Mesodermal cell (in vitro differentiated cells): ENCODE data around the gene HOPX. TPM values are rescaled to one million over a fixed set of nuclear protein-coding genes. Genes with fewer than 3 reads are reported as not detected.
"Not testable (repeated sequence)": the region's sequence is repeated elsewhere in the genome, so short reads cannot be mapped to it uniquely, and the experiment has no call there.

ENCODE experiments used
- H3K27ac ChIP-seq: 2 replicates; pipeline ENCODE4 v1.7.0; 2013; ENCODE audit warnings: mild to moderate bottlenecking, low read depth, low read length, moderate library complexity; ENCODE audit not compliant: severe bottlenecking
- H3K36me3 ChIP-seq: 2 replicates; pipeline ENCODE4 v1.7.1; 2013; ENCODE audit warnings: mild to moderate bottlenecking, low read length, moderate library complexity; ENCODE audit not compliant: control insufficient read depth, insufficient read depth
- H3K4me1 ChIP-seq: one replicate; pipeline ENCODE4 v1.7.1; 2013; ENCODE audit warnings: mild to moderate bottlenecking, low read length; ENCODE audit not compliant: insufficient read depth, control insufficient read depth, poor library complexity, severe bottlenecking
- H3K4me3 ChIP-seq: 2 replicates; pipeline ENCODE4 v1.7.0; 2013; ENCODE audit warnings: low read length, control low read depth, mild to moderate bottlenecking; ENCODE audit not compliant: insufficient read depth, poor library complexity, severe bottlenecking; ENCODE audit errors: extremely low read depth
- H3K9me3 ChIP-seq: 2 replicates; pipeline ENCODE4 v1.7.1; 2013; ENCODE audit warnings: mild to moderate bottlenecking, low read length, moderate library complexity; ENCODE audit not compliant: control insufficient read depth
- WGBS, 2 experiments: methylation state at CpG; one replicate each; pipeline ENCODE4 v1.1.5; 2013; ENCODE audit warnings: missing lambda C conversion rate in 2 of 2; ENCODE audit not compliant: insufficient coverage in 2 of 2; 5-methylcytosine and 5-hydroxymethylcytosine counted together
- polyA plus RNA-seq, 2 experiments: library from polyadenylated mRNA; stranded (reverse); fragments of 50-300 nt; gene quantifications; one replicate each; pipeline ENCODE4 v1.2.3, GENCODE V29; 2013

The HOPX gene
- polyA plus RNA-seq (2013, experiment 1 of 2) = 117 TPM
- 141 TPM for polyA plus RNA-seq (2013, experiment 2 of 2)

DNA sequence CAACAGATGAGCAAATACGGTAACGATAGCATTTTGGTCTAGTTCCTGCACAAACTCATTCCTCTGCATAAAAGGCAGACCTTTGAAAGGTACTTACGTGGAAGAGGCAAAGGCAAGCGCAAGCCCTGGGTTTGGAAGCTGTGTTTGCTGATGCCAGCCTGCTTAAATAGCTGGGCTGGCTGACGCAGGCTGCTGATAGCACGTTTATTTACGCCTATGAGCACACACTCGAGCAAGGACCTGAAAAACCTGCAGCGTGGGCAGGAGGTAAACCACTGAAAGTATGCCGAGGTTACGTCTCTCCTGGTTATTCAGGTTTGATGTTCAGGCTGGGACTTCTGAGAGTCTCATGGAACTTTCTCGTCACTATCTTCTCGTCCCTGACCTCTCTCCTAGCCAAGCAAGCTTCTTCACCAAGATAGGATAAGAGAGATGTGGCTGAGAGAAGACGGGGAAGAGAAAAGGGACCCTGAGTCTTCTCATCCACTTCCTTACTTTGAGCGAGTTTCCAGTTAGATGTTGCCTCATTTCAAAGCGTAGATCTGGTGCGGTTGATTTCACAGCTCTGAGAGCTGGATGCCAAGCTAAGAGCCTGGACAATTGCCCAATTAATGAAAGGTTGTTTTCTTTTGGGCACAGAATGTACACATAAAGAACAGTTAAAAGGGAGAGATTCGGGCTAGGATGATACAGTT lies at the start of gene HOPX:
Gene HOPX (minus strand): TSS at position 139 of the 695 bp plus-strand sequence. CDS start 23,480 bp downstream, outside the sequence.
- H3K36me3 ChIP-seq = no peaks in the 10 kb centered on the region
- H3K4me1 ChIP-seq = peaks cover 4% of the 10 kb centered on the region
- H3K9me3 ChIP-seq = no peaks in the 10 kb centered on the region
- H3K27ac ChIP-seq = no peak within 1 kb of the TSS
- H3K4me3 ChIP-seq = no peak within 1 kb of the TSS
- WGBS, 2 experiments = 66 to 73% methylated on average over 13 to 14 of the region's 18 CpGs

DNA sequence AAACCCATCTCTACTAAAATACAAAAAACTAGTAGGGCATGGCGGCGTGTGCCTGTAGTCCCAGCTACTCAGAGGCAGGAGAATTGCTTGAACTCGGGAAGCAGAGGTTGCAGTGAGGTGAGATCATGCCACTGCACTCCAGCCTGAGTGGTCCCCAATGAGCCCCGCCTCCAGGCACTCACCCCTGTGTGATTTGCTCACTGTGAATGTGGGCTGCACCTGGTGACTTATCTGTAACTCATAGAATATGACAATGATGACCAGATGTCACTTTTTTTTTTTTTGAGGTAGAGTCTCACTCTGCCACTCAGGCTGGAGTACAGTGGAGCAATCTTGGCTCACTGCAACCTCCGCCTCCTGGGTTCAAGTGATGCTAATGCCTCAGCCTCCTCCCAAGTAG lies 49.0 kb upstream of the HOPX start:
- H3K4me1 ChIP-seq = peaks cover 16% of the 10 kb centered on the region
- H3K36me3 ChIP-seq = no peaks in the 10 kb centered on the region
- no peak overlapping the region for H3K4me3 ChIP-seq
- 91 to 92% methylated on average over 3 to 4 of the region's 5 CpGs for WGBS, 2 experiments
- no peaks in the 10 kb centered on the region for H3K9me3 ChIP-seq
- H3K27ac ChIP-seq = no peak overlapping the region

- 92 to 97% methylated on average over 3 to 4 of the region's 4 CpGs for WGBS, 2 experiments
- no peaks in the 10 kb centered on the region for H3K9me3 ChIP-seq
- H3K36me3 ChIP-seq = no peaks in the 10 kb centered on the region
- H3K4me1 ChIP-seq = peaks cover 16% of the 10 kb centered on the region
- no peak overlapping the region for H3K27ac ChIP-seq
- H3K4me3 ChIP-seq = no peak overlapping the region
Measured at GRCh38 chr4:56728512-56728911, 47.4 kb upstream of the HOPX start.

DNA sequence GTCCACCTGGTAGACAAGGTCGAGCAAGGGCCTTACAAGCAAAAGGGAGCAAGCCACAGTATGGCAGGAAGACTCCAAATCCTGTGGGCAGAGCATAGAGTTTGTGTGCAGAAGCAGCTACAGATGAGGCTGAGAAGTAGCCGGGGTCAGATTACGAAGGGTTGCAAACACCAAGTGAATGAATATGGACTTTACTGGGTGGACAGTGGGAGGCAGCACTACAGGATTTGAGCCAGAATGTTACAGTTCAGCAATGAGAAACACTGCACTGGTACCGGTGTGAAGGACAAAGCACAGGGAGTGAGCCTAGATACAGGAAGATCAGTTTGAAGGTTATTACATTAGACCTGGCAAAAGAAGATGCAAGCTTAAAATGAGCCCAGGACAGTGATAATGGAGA lies 46.1 kb upstream of the HOPX start:
- Histone ChIP-seq H3K4me1 (peaks cover 7% of the 10 kb centered on the region), H3K9me3 (no peaks in the 10 kb centered on the region), H3K4me3 (no peak overlapping the region), H3K36me3 (no peaks in the 10 kb centered on the region), H3K27ac (no peak overlapping the region)
- WGBS, 2 experiments = 75 to 79% methylated on average over 4 of the region's 4 CpGs

DNA sequence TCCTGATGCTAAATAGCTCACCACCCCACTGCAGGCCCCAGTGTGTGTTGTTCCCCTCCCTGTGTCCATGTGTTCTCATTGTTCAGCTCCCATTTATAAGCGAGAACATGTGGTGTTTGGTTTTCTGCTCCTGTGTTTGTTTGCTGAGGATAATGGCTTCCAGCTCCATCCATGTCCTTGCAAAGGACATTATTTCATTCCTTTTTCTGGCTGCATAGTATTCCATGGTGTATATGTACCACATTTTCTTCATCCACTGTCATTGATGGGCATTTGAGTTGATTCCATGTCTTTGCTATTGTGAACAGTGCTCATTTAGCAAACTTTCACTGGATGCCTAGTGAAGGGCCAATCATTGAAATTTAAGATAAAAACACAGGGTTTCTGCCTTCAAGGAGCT lies 45.5 kb upstream of the HOPX start:
- H3K36me3 ChIP-seq, H3K27ac ChIP-seq, H3K4me3 ChIP-seq, H3K4me1 ChIP-seq, H3K9me3 ChIP-seq: not testable (repeated sequence)
- no CpG with 5 or more reads among the region's 1 CpG for WGBS, 2 experiments

GRCh38 chr4:56723659-56724230 lies 42.6 kb upstream of the HOPX start:
- Histone ChIP-seq H3K27ac (no peak overlapping the region), H3K4me1 (no peaks in the 10 kb centered on the region), H3K9me3 (no peaks in the 10 kb centered on the region), H3K36me3 (no peaks in the 10 kb centered on the region), H3K4me3 (no peak overlapping the region)
- WGBS, 2 experiments = no CpG with 5 or more reads among the region's 2 CpGs

- WGBS, 2 experiments = 90 to 100% methylated on average over 2 to 3 of the region's 5 CpGs
- H3K9me3 ChIP-seq = no peaks in the 10 kb centered on the region
- no peaks in the 10 kb centered on the region for H3K36me3 ChIP-seq
- H3K4me3 ChIP-seq = no peak overlapping the region
- no peaks in the 10 kb centered on the region for H3K4me1 ChIP-seq
- H3K27ac ChIP-seq = no peak overlapping the region
Measured at GRCh38 chr4:56723201-56723605, 42.1 kb upstream of the HOPX start.

DNA sequence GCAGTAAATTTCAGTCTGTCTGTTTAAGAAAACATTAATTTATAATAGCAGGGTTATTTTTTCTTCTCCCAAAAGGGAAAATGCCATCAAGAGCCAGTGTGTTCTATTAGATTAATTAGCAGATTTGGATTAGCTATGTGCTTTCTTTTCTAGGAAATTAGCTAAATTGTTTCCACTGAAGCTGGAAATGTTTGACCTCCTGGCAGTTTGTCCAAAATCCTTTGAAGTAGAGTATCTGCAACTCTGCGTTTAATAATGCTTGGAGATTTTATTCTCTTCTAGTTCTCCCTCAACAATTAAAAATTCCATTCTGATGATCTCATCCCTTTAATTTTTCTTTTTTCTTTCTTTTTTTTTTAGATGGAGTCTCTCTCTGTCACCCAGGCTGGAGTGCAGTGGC lies 27.1 kb upstream of the HOPX start:
- H3K4me3 ChIP-seq = no peak overlapping the region
- peaks cover 23% of the 10 kb centered on the region for H3K9me3 ChIP-seq
- no peak overlapping the region for H3K27ac ChIP-seq
- peaks cover 8% of the 10 kb centered on the region for H3K4me1 ChIP-seq
- WGBS, 2 experiments = 86 to 100% methylated on average over 1 of the region's 1 CpG
- no peaks in the 10 kb centered on the region for H3K36me3 ChIP-seq

GRCh38 chr4:56705966-56706365 lies 24.9 kb upstream of the HOPX start:
- Histone ChIP-seq H3K4me1 (peaks cover 18% of the 10 kb centered on the region), H3K4me3 (no peak overlapping the region), H3K36me3 (no peaks in the 10 kb centered on the region), H3K27ac (no peak overlapping the region), H3K9me3 (peaks cover 9% of the 10 kb centered on the region)

DNA sequence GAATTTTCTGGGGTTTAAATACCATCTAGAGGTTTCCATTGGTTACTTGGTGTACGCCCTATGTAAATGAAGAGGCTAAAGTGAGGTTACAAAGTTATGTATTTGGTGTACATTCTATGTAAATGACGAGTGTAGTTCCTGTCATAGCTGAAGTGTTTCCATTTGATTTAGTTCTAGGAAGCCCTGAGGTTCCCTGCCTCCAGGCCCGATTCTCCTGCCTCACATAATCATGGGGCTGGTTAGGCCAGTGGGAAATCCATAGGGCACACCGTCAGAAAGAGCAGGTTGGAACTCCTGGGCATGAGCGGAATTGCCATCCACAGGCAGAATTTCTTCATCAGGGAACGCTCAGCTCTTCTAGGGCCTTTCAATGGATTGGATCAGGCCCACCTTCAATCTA lies 24.2 kb upstream of the HOPX start:
- Histone ChIP-seq H3K27ac (no peak overlapping the region), H3K4me3 (no peak overlapping the region), H3K36me3 (no peaks in the 10 kb centered on the region), H3K4me1 (peaks cover 25% of the 10 kb centered on the region), H3K9me3 (peaks cover 9% of the 10 kb centered on the region)
- 95 to 96% methylated on average over 5 to 6 of the region's 6 CpGs for WGBS, 2 experiments

- no peaks in the 10 kb centered on the region for H3K36me3 ChIP-seq
- H3K4me3 ChIP-seq = no peak overlapping the region
- H3K9me3 ChIP-seq = peaks cover 9% of the 10 kb centered on the region
- H3K4me1 ChIP-seq = peaks cover 29% of the 10 kb centered on the region
- H3K27ac ChIP-seq = no peak overlapping the region
- WGBS, 2 experiments = 71 to 89% methylated on average over 4 of the region's 7 CpGs
Measured at GRCh38 chr4:56704089-56704871, 23.2 kb upstream of the HOPX start.
